SK-N-MC (cell line): Measurements from ENCODE around the gene GALNT18.

ENCODE experiments used
- EZH2 ChIP-seq: fragments of 200-600 bp; sonication (generic); IDR thresholded peaks from one replicate; pipeline ENCODE4 v1.6.1; 2017; ENCODE audit warnings: antibody characterized with exemption
- POLR2AphosphoS5 ChIP-seq: IDR thresholded peaks from 2 replicates; pipeline ENCODE4 v1.6.1; 2012; ENCODE audit warnings: mild to moderate bottlenecking, low read depth, low read length, borderline replicate concordance

DNA sequence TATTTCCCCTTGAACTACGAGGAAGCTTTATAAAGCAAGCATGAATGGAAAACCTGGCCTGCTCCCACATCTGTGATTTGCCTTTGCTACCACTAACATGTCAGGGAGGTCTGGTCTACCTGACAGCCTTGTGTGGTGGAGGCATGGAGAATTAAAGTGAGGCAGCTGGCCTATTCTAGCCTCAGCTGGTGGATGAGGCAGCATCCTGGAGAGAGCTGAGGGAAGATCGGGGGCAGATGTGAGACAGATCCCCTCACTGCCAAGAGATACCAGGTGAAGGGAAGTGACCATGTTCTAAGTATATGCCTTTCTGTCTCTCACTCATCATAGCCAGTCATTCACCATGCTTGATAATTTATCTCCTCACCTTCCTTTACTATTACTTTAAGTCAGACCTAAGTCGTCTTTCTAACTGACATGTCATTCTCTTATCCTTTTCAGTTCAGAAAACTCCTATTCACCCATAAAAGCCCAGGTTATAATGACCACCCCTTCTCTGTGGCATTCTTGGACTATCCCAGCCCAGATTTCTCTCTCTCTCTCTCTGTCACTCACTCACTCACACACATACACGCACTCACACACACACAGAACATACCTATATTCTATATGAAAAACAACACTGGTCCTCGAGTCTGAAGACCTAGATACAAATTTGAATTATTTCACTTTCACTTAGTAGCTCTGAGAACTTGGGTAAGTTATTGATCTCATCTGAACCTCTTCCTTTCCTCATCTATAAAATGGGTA lies 359.5 kb downstream of the GALNT18 start:
- TF ChIP-seq POLR2AphosphoS5: no peak
- TF ChIP-seq EZH2: no peak
